ENCODE data around the gene WNT3. TPM values are rescaled to one million over a fixed set of nuclear protein-coding genes. Genes with fewer than 3 reads are reported as not detected.
"Not testable (repeated sequence)": the region's sequence is repeated elsewhere in the genome, so short reads cannot be mapped to it uniquely, and the experiment has no call there.

The WNT3 gene
- total RNA-seq, 6 experiments from 2014 or later, result 2.1 to 3.5 (median 3.2) TPM

DNA sequence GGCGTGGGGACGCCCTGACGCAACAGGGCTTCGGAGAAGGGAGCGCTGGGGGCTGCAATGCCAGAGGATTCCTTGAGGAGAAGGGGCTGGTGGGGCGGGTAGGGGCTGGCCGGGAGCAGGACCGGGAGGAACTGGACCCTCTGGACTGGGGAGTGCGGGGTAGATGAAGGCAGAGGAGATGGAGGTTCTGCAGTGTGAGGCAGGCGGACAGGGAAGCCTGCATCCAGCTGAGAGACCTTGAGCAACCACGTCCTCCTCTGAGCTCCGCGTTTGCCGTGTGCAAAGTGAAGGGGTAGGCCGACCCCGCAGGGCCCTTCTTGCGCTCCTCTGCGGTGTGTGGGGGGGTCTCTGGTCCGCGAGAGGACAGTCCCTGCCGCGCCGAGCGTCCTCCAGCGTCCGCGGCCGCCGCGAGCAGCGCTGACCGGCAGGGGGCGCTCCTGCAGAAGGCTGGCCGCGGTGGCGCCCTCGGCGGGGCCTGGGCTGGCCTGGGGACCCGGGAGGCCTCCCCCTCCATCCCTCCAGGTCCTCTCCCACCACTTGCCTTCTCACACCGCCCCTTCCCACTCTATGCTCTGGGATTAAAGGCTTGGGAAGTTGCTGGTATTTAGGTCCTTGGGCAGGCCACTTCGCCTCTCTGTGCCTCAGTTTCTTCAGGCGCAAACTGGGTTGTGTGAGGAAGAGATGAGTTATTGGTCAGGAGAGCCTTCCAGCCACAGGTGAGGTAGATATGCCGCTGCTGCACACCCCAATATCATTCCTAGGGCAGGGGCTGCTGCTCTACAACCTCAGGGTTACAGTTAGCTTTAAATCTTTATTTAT lies 23.3 kb upstream of the WNT3 start:
- no peak for DNase-seq
- H3K4me1 Mint-ChIP-seq (ENCODE audit: low read depth), result peaks cover 12% of the 10 kb centered on the region
- H3K4me3 Mint-ChIP-seq, result peak overlapping the region; percentile 52; the same call in 1 of the 2 replicates
- peaks cover 12% of the 10 kb centered on the region for H3K36me3 Mint-ChIP-seq (ENCODE audit: low read depth)
- H3K9me3 Mint-ChIP-seq, result peaks cover 12% of the 10 kb centered on the region
- H3K27ac Mint-ChIP-seq, result no peak overlapping the region
- H3K27me3 Mint-ChIP-seq (ENCODE audit: insufficient read depth), result peaks cover 18% of the 10 kb centered on the region
- TF ChIP-seq, protein P1, sequence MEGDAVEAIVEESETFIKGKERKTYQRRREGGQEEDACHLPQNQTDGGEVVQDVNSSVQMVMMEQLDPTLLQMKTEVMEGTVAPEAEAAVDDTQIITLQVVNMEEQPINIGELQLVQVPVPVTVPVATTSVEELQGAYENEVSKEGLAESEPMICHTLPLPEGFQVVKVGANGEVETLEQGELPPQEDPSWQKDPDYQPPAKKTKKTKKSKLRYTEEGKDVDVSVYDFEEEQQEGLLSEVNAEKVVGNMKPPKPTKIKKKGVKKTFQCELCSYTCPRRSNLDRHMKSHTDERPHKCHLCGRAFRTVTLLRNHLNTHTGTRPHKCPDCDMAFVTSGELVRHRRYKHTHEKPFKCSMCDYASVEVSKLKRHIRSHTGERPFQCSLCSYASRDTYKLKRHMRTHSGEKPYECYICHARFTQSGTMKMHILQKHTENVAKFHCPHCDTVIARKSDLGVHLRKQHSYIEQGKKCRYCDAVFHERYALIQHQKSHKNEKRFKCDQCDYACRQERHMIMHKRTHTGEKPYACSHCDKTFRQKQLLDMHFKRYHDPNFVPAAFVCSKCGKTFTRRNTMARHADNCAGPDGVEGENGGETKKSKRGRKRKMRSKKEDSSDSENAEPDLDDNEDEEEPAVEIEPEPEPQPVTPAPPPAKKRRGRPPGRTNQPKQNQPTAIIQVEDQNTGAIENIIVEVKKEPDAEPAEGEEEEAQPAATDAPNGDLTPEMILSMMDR (IDR thresholded peaks at IDR 0.05), result peak; percentile 94

GRCh38 chr17:46840596-46840995 lies 22.1 kb upstream of the WNT3 start:
- H3K9me3 Mint-ChIP-seq, result peaks cover 12% of the 10 kb centered on the region
- DNase-seq, H3K27ac Mint-ChIP-seq, H3K4me3 Mint-ChIP-seq: not testable (repeated sequence)
- peaks cover 13% of the 10 kb centered on the region for H3K27me3 Mint-ChIP-seq (ENCODE audit: insufficient read depth)
- peaks cover 21% of the 10 kb centered on the region for H3K4me1 Mint-ChIP-seq (ENCODE audit: low read depth)
- peaks cover 12% of the 10 kb centered on the region for H3K36me3 Mint-ChIP-seq (ENCODE audit: low read depth)

- peaks cover 12% of the 10 kb centered on the region for H3K9me3 Mint-ChIP-seq
- TF ChIP-seq, protein P1 (IDR thresholded peaks at IDR 0.05), result no peak
- no peak for DNase-seq
- peaks cover 8% of the 10 kb centered on the region for H3K27me3 Mint-ChIP-seq (ENCODE audit: insufficient read depth)
- no peak overlapping the region for H3K27ac Mint-ChIP-seq
- H3K36me3 Mint-ChIP-seq (ENCODE audit: low read depth), result peaks cover 12% of the 10 kb centered on the region
- no peak overlapping the region for H3K4me3 Mint-ChIP-seq
- peaks cover 21% of the 10 kb centered on the region for H3K4me1 Mint-ChIP-seq (ENCODE audit: low read depth)
Observed at GRCh38 chr17:46839211-46839610, 20.7 kb upstream of the WNT3 start.

DNA sequence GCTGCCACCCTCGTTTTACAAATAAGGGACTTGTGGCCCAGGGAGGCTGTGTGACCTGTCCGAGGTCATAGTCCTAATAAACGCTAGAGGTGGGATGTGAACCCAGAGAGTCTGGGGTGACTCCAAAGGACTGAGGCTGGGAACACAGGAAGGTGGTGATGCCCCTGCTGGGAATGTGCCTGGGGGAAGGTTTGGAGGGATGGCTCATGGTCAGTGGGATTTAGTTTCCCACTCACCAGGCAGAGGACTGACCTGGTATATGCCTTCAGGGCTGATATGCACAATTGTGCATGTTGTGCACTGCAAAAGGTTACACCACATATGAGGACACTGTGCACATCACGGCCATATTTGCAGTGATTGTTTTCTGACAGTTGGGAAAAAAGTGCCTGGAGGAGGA lies 19.0 kb upstream of the WNT3 start:
- peaks cover under 1% of the 10 kb centered on the region for H3K9me3 Mint-ChIP-seq
- no peak overlapping the region for H3K4me3 Mint-ChIP-seq
- no peak overlapping the region for H3K27ac Mint-ChIP-seq
- DNase-seq, result no peak
- H3K27me3 Mint-ChIP-seq (ENCODE audit: insufficient read depth), result peaks cover 7% of the 10 kb centered on the region
- TF ChIP-seq, protein P1 (IDR thresholded peaks at IDR 0.05), result no peak
- H3K4me1 Mint-ChIP-seq (ENCODE audit: low read depth), result peaks cover 35% of the 10 kb centered on the region
- no peaks in the 10 kb centered on the region for H3K36me3 Mint-ChIP-seq (ENCODE audit: low read depth)

- Mint-ChIP-seq H3K9me3 (no peaks in the 10 kb centered on the region), H3K36me3 (ENCODE audit: low read depth) (no peaks in the 10 kb centered on the region), H3K27ac (no peak overlapping the region), H3K4me1 (ENCODE audit: low read depth) (peaks cover 35% of the 10 kb centered on the region), H3K27me3 (ENCODE audit: insufficient read depth) (peaks cover 7% of the 10 kb centered on the region), H3K4me3 (no peak overlapping the region)
- TF ChIP-seq, protein P1 (IDR thresholded peaks at IDR 0.05), result no peak
- no peak for DNase-seq
Observed at GRCh38 chr17:46836500-46836899, 18.0 kb upstream of the WNT3 start.

DNA sequence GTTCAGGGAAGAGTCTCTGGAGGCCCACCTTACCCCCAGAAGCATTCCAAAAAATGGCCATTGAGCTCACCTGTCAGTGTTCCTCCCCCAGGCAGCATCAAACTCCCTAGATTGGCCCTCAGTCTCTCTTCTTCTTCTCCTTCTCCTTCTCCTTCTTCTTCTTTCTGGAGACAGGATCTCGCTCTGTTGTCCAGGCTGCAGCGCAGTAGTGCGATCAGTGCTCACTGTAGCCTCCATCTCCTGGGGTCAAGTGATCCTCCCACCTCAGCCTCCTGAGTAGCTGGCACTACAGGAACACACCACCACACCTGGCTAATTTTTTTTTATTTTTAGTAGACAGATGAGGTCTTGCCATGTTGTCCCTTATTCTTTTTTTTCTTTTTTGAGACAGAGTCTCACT lies 16.4 kb upstream of the WNT3 start:
- H3K36me3 Mint-ChIP-seq (ENCODE audit: low read depth), result no peaks in the 10 kb centered on the region
- H3K27ac Mint-ChIP-seq, result no peak overlapping the region
- no peak overlapping the region for H3K4me3 Mint-ChIP-seq
- DNase-seq, result no peak
- H3K9me3 Mint-ChIP-seq, result no peaks in the 10 kb centered on the region
- TF ChIP-seq, protein P1 (IDR thresholded peaks at IDR 0.05), result no peak
- H3K27me3 Mint-ChIP-seq (ENCODE audit: insufficient read depth), result peaks cover 5% of the 10 kb centered on the region
- peaks cover 23% of the 10 kb centered on the region for H3K4me1 Mint-ChIP-seq (ENCODE audit: low read depth)

All from HFFc6 (cell line).